Lung (tissue), 12 donors: ENCODE data around the gene RNF157. TPM values are rescaled to one million over a fixed set of nuclear protein-coding genes. Genes with fewer than 3 reads are reported as not detected.

Source experiments
- ATAC-seq: fragments of 200-7000 bp; cut with Tn5 transposase; one replicate; pipeline ENCODE4 v1.9.1; 2020; ENCODE audit warnings: moderate number of reproducible peaks; ENCODE audit not compliant: insufficient read depth, low FRiP score
- DNase-seq, 3 donors: peaks; one replicate each; pipeline ENCODE4 v3.0.0-alpha.2; 2013 to 2017
- H3K27ac ChIP-seq, 2 donors: one replicate each; pipeline ENCODE4 v1.5.1; 2013; ENCODE audit warnings: mild to moderate bottlenecking in 2 of 2, moderate library complexity in 2 of 2, control low read depth in 1 of 2, inconsistent platforms in 1 of 2, low read depth in 1 of 2, low read length in 1 of 2
- H3K27me3 ChIP-seq, 3 donors: one replicate each; pipeline ENCODE4 v1.5.1; 2013; ENCODE audit warnings: low read length in 2 of 3; ENCODE audit not compliant: control insufficient read depth in 3 of 3, insufficient read depth in 3 of 3
- H3K36me3 ChIP-seq, 4 donors: one replicate each; pipeline ENCODE4 v1.5.1; 2013; ENCODE audit warnings: low read length in 4 of 4, mild to moderate bottlenecking in 1 of 4, moderate library complexity in 1 of 4; ENCODE audit not compliant: control insufficient read depth in 4 of 4, insufficient read depth in 4 of 4
- H3K4me1 ChIP-seq, 5 donors: one replicate each; pipeline ENCODE4 v1.5.1; 2013; ENCODE audit warnings: low read length in 5 of 5, mild to moderate bottlenecking in 2 of 5, moderate library complexity in 1 of 5; ENCODE audit not compliant: control insufficient read depth in 5 of 5, insufficient read depth in 5 of 5
- H3K4me3 ChIP-seq: one replicate; pipeline ENCODE4 v1.5.1; 2013; ENCODE audit warnings: mild to moderate bottlenecking, control low read depth, moderate library complexity
- H3K9ac ChIP-seq, 2 donors: one replicate each; pipeline ENCODE4 v1.5.1; 2013; ENCODE audit warnings: low read length in 2 of 2, control low read depth in 1 of 2; ENCODE audit not compliant: insufficient read depth in 1 of 2
- H3K9me3 ChIP-seq, 4 donors: one replicate each; pipeline ENCODE4 v1.5.1; 2013; ENCODE audit warnings: low read length in 3 of 4, mild to moderate bottlenecking in 1 of 4, moderate library complexity in 1 of 4; ENCODE audit not compliant: control insufficient read depth in 4 of 4, insufficient read depth in 3 of 4
- WGBS, 2 donors: extraction: QIAGEN DNeasy Blood & Tissue Kit; methylation state at CpG; one replicate each; pipeline ENCODE4 v1.1.7; 2013; 5-methylcytosine and 5-hydroxymethylcytosine counted together
- polyA plus RNA-seq, 2 donors: library from polyadenylated mRNA; stranded (reverse); fragments of 200-250 nt; gene quantifications; one replicate each; pipeline ENCODE4 v1.2.1, GENCODE V29; 2013
- total RNA-seq, 2 donors: library from RNA; depleted of rRNA in 1 of 2; stranded (reverse); fragments of >200 nt in 1 of 2; gene quantifications; one replicate each; pipeline ENCODE4 v1.2.1, GENCODE V29; 2014 to 2021
- TF ChIP-seq, protein P1 (sequence below): IDR thresholded peaks from 2 replicates; pipeline ENCODE4 v1.5.1; 2012; ENCODE audit warnings: mild to moderate bottlenecking; ENCODE audit errors: control extremely low read depth, extremely low read depth
- donor health status: control.
- donor health status: control.
- donor health status: Bipolar disorder and iron deficiency.
- donor health status: healthy.
- donor health status: DM: yes; HTN: yes; CAD: no.

The RNF157 gene
- total and polyA plus RNA-seq, 4 donors: 0.88 to 2.5 (median 1.8) TPM

DNA sequence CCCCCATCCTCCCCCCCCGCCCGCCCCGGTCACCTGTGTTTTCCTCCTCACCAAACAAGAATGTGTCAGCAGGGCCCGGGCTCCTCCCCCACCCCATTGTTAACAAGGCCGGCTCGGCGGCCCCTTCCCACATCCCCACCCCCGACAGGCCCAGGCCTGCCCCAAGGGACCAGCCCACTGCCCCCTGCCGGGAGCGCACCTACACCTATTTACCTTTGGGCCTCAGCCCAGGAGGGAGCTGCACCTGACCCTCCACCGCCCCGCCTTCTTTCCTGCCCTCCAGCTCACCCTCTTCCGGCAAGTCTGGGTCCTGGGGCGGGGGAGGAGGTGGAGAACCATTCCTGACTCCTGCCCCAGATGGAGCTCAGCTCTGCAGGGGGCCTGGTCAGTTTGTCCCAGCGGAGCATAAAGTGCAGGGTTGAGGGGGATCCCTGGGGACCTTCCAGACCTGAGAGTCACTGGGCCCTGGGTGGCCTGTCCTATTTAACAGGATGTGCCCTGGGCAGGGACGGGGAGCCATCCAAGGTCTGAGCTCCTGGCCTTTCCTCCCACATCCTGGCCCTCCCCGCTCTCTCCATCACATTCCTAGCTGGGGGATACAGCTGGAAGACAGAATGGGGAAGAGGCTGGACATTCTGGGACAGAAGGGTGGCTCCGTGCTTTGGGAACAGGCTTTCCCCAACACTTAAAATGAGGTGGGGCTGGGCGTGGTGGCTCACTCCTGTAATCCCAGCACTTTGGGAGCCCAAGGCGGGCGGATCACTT is 107.5 kb downstream of the RNF157 start:
- DNase-seq (peak; percentile 68 to 86 (median 86)), ATAC-seq (peak; percentile 46)
- Histone ChIP-seq H3K27me3 (peaks cover 0 to 55% (median 49%) of the 10 kb centered on the region in 3 donors), H3K9me3 (no peaks in the 10 kb centered on the region), H3K27ac (no peak overlapping the region), H3K36me3 (no peaks in the 10 kb centered on the region), H3K4me1 (peaks cover 0 to 27% (median 0%) of the 10 kb centered on the region in 5 donors), H3K9ac (no peak overlapping the region), H3K4me3 (no peak overlapping the region)
- TF ChIP-seq, protein P1, sequence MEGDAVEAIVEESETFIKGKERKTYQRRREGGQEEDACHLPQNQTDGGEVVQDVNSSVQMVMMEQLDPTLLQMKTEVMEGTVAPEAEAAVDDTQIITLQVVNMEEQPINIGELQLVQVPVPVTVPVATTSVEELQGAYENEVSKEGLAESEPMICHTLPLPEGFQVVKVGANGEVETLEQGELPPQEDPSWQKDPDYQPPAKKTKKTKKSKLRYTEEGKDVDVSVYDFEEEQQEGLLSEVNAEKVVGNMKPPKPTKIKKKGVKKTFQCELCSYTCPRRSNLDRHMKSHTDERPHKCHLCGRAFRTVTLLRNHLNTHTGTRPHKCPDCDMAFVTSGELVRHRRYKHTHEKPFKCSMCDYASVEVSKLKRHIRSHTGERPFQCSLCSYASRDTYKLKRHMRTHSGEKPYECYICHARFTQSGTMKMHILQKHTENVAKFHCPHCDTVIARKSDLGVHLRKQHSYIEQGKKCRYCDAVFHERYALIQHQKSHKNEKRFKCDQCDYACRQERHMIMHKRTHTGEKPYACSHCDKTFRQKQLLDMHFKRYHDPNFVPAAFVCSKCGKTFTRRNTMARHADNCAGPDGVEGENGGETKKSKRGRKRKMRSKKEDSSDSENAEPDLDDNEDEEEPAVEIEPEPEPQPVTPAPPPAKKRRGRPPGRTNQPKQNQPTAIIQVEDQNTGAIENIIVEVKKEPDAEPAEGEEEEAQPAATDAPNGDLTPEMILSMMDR: no peak
- WGBS, 2 donors: 61 to 72% methylated on average over 18 to 21 of the region's 21 CpGs

DNA sequence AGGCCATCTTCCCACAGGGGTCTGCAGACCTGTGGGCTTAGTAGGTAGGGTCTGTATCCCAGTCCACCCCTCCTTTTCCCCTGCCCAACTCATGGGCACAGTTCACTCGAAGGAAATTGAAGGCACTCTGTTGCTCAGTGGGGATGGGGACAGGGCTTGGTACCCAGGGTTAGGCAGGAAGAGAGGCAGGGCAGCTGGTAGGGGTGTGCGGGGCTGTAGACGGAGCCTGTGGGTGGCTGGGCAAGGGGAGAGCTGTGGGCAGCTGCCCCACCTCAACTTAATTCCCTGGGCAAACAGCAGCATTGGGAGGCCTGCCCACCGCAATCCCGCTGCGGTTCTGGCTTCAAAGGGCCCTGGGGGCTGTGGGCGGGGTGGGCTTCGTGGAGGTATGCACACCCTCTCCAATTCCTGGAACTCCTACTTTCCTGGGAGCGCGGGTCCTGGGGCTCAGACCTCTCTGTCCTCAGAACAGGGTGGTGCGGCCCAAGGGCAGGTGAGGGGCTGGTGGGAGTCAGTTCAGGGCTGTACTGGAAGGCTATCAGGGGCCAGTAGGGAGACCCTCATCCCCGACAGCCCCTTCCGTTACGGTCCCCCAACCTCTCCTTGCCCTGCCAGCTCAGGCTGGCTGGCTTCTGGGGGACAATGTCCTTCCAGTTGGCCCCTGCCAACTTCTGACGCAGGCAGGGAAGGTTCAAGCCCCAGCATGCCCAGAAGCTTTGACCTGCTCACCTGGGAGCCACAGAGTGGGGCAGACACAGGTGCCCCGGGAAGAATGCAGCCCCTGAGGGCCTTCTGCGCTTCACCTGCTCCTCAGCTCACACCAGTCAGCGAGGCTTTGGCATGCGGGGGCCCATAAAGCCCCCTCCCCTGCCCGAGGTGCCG is 108.4 kb downstream of the RNF157 start:
- Histone ChIP-seq H3K9ac (no peak overlapping the region), H3K27me3 (peaks cover 0 to 51% (median 48%) of the 10 kb centered on the region in 3 donors), H3K9me3 (no peaks in the 10 kb centered on the region), H3K4me1 (peaks cover 0 to 27% (median 0%) of the 10 kb centered on the region in 5 donors), H3K27ac (no peak overlapping the region), H3K36me3 (no peaks in the 10 kb centered on the region), H3K4me3 (no peak overlapping the region)
- 74 to 78% methylated on average over 20 to 21 of the region's 21 CpGs for WGBS, 2 donors
- DNase-seq: peak; percentile 20 to 33 (median 32)
- no peak for ATAC-seq
- TF ChIP-seq, protein P1: no peak

DNA sequence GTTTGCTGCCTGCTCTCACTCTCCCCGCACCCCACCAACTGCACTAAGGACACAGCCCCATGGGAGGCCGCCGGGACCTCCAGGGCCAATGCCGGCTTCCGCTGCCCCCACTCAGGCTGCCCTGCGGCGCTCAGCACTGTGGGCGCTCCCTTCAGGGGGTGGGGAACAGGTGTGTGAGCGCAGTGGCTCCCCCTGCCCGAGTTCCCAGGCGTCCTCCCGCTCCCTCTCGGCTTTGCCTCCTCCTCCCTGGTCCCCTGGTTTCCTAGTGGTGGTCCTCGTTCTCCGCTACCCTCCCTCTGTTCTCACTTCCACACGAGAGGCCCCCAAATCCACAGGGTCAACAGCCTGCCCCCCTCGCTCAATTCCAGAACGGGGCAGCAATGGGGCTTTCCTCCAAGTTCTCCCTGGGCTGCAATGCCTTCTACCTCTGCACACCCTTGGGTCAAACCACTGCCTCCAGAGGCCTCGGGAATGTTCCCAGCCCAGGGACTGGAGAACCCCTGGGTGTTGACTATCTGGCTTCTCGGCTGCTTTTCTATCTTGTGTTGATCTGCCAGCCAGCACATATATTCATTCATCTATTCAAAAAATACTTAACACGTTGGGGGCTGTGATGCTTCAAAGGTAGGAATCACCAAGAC is 109.1 kb downstream of the RNF157 start:
- no peaks in the 10 kb centered on the region for H3K9me3 ChIP-seq
- no peak for DNase-seq
- H3K4me1 ChIP-seq: peaks cover 0 to 27% (median 0%) of the 10 kb centered on the region in 5 donors
- H3K27me3 ChIP-seq: peaks cover 0 to 48% (median 40%) of the 10 kb centered on the region in 3 donors
- ATAC-seq: no peak
- no peak overlapping the region for H3K4me3 ChIP-seq
- no peak overlapping the region for H3K27ac ChIP-seq
- 80 to 81% methylated on average over 20 to 21 of the region's 21 CpGs for WGBS, 2 donors
- TF ChIP-seq, protein P1: no peak
- H3K36me3 ChIP-seq: no peaks in the 10 kb centered on the region
- H3K9ac ChIP-seq: no peak overlapping the region
